H1 (cell line): Measurements from ENCODE around the gene ATP13A3. TPM values are rescaled to one million over a fixed set of nuclear protein-coding genes. Genes with fewer than 3 reads are reported as not detected.

Source experiments
- CTCF ChIA-PET: fragments of 300-600 bp; sonication (Branson Sonifier 250); formaldehyde crosslinking; loops from one replicate; lab custom pipeline; 2021; ENCODE audit not compliant: partially characterized antibody; lab: Charles Lee
- POLR2A ChIA-PET: fragments of 300-600 bp; sonication (Branson Sonifier 250); formaldehyde crosslinking; loops from one replicate; lab custom pipeline; 2021; ENCODE audit warnings: inconsistent platforms; ENCODE audit not compliant: partially characterized antibody; lab: Charles Lee
- DNase-seq, 2 experiments: peaks; one replicate each; pipeline versions ENCODE4 v3.0.0 to v3.0.0-alpha.2; 2010 to 2022; ENCODE audit warnings: low spot score in 2 of 2, low read depth in 1 of 2, mixed read lengths in 1 of 2
- FAIRE-seq: peaks from 2 replicates; lab custom pipeline; 2011; peaks lifted over from hg19 to GRCh38; lab: Jason Lieb, UNC
- H2AFZ ChIP-seq: 2 replicates; pipeline ENCODE4 v1.8.1; 2012; ENCODE audit warnings: low read length, inconsistent platforms
- H2AK5ac ChIP-seq: 2 replicates; pipeline ENCODE4 v1.6.1; 2013; ENCODE audit warnings: low read depth, low read length
- H2BK120ac ChIP-seq: replicated peaks from 2 replicates; pipeline ENCODE3; 2013; ENCODE audit warnings: low read depth, low read length, inconsistent platforms
- H2BK12ac ChIP-seq: 2 replicates; pipeline ENCODE4 v1.6.1; 2013; ENCODE audit warnings: low read depth, low read length
- H2BK15ac ChIP-seq: 2 replicates; pipeline ENCODE4 v1.6.1; 2013; ENCODE audit warnings: low read length
- H2BK20ac ChIP-seq: 2 replicates; pipeline ENCODE4 v1.6.1; 2013; ENCODE audit warnings: low read length
- H2BK5ac ChIP-seq: 2 replicates; pipeline ENCODE4 v1.6.1; 2013; ENCODE audit warnings: low read depth, low read length
- H3K14ac ChIP-seq: 2 replicates; pipeline ENCODE4 v1.6.1; 2013; ENCODE audit warnings: inconsistent platforms; ENCODE audit not compliant: insufficient read length
- H3K18ac ChIP-seq: 2 replicates; pipeline ENCODE4 v1.6.1; 2013; ENCODE audit warnings: low read length; ENCODE audit errors: extremely low read depth
- H3K23ac ChIP-seq: 2 replicates; pipeline ENCODE4 v1.6.1; 2013; ENCODE audit warnings: inconsistent platforms; ENCODE audit not compliant: insufficient read length
- H3K23me2 ChIP-seq: 2 replicates; pipeline ENCODE4 v1.6.1; 2013; ENCODE audit warnings: low read depth, low read length
- H3K27ac ChIP-seq: 2 replicates; pipeline ENCODE4 v1.6.1; 2011; ENCODE audit warnings: low read depth, low read length, inconsistent platforms
- H3K27me3 ChIP-seq, 4 experiments: replicated peaks in 1 of 4; 1 replicate in 1 of 4; 2 replicates in 3 of 4; pipeline versions ENCODE4 v1.6.1 to v1.8.1; 2011 to 2013; ENCODE audit warnings: low read length in 3 of 4, mild to moderate bottlenecking in 3 of 4, inconsistent platforms in 2 of 4, mixed read lengths in 2 of 4, moderate library complexity in 1 of 4; ENCODE audit not compliant: control insufficient read depth in 3 of 4, insufficient read depth in 3 of 4; ENCODE audit errors: extremely low read depth in 1 of 4
- H3K36me3 ChIP-seq, 4 experiments: 2 replicates each; pipeline versions ENCODE4 v1.6.1 to v1.8.1; 2011 to 2013; ENCODE audit warnings: mild to moderate bottlenecking in 4 of 4, low read length in 3 of 4, moderate library complexity in 2 of 4, control low read depth in 1 of 4, inconsistent platforms in 1 of 4; ENCODE audit not compliant: insufficient read depth in 4 of 4, control insufficient read depth in 2 of 4
- H3K4ac ChIP-seq: replicated peaks from 2 replicates; pipeline ENCODE3; 2013; ENCODE audit warnings: low read length, low read depth, mixed read lengths, inconsistent platforms; ENCODE audit not compliant: insufficient read length
- H3K4me1 ChIP-seq, 4 experiments: replicated peaks in 1 of 4; 1 replicate in 1 of 4; 2 replicates in 3 of 4; pipeline versions ENCODE4 v1.6.1 to v1.8.1; 2011 to 2013; ENCODE audit warnings: low read length in 3 of 4, inconsistent platforms in 2 of 4, mixed read lengths in 1 of 4; ENCODE audit not compliant: insufficient read depth in 4 of 4, control insufficient read depth in 3 of 4
- H3K4me2 ChIP-seq, 2 experiments: 2 replicates each; pipeline versions ENCODE4 v1.6.1 to v1.8.1; 2011 to 2013; ENCODE audit warnings: low read depth in 2 of 2, low read length in 2 of 2, control low read depth in 1 of 2, inconsistent platforms in 1 of 2, mild to moderate bottlenecking in 1 of 2; ENCODE audit not compliant: insufficient read depth in 1 of 2
- H3K4me3 ChIP-seq, 4 experiments: fragments of 200-600, 300-600 bp in 1 of 4; sonication (generic), shearing (Covaris generic), sonication (Bioruptor Twin) in 1 of 4; 2 replicates each; pipeline versions ENCODE4 v1.5.1 to v1.8.1; 2011 to 2016; ENCODE audit warnings: low read length in 4 of 4, low read depth in 3 of 4, control low read depth in 2 of 4, inconsistent platforms in 2 of 4, mild to moderate bottlenecking in 2 of 4, mixed read lengths in 1 of 4, moderate library complexity in 1 of 4; ENCODE audit not compliant: insufficient read depth in 2 of 4; ENCODE audit errors: extremely low read depth in 1 of 4
- H3K56ac ChIP-seq: replicated peaks from 2 replicates; pipeline ENCODE3; 2013; ENCODE audit warnings: low read depth, mild to moderate bottlenecking, mixed read lengths, low read length, inconsistent platforms; ENCODE audit not compliant: insufficient read length
- H3K79me1 ChIP-seq: 2 replicates; pipeline ENCODE4 v1.6.1; 2013; ENCODE audit warnings: low read depth, low read length, control low read depth
- H3K79me2 ChIP-seq, 2 experiments: 2 replicates each; pipeline versions ENCODE4 v1.6.1 to v1.8.1; 2012 to 2013; ENCODE audit warnings: low read length in 2 of 2, mild to moderate bottlenecking in 2 of 2, inconsistent platforms in 1 of 2; ENCODE audit not compliant: insufficient read depth in 2 of 2, control insufficient read depth in 1 of 2
- H3K9ac ChIP-seq, 4 experiments: replicated peaks in 1 of 4; 1 replicate in 1 of 4; 2 replicates in 3 of 4; pipeline versions ENCODE4 v1.6.1 to v1.8.1; 2011 to 2013; ENCODE audit warnings: low read depth in 3 of 4, low read length in 3 of 4, control low read depth in 2 of 4, mild to moderate bottlenecking in 2 of 4, moderate library complexity in 2 of 4, inconsistent platforms in 1 of 4; ENCODE audit errors: extremely low read depth in 1 of 4
- H3K9me3 ChIP-seq, 2 experiments: 2 replicates each; pipeline versions ENCODE4 v1.6.1 to v1.8.1; 2012 to 2013; ENCODE audit warnings: mild to moderate bottlenecking in 2 of 2, moderate library complexity in 2 of 2, control low read depth in 1 of 2, inconsistent platforms in 1 of 2, low read depth in 1 of 2, low read length in 1 of 2, mixed read lengths in 1 of 2; ENCODE audit not compliant: insufficient read depth in 2 of 2
- H4K20me1 ChIP-seq, 2 experiments: replicated peaks in 1 of 2; 2 replicates each; pipeline versions ENCODE3 to v1.8.1; 2011 to 2013; ENCODE audit warnings: inconsistent platforms in 2 of 2, low read length in 2 of 2, mild to moderate bottlenecking in 1 of 2; ENCODE audit not compliant: insufficient read depth in 2 of 2, control insufficient read depth in 1 of 2
- H4K5ac ChIP-seq: 2 replicates; pipeline ENCODE4 v1.6.1; 2013; ENCODE audit warnings: low read length, low read depth, mixed read lengths, inconsistent platforms; ENCODE audit not compliant: insufficient read length
- H4K8ac ChIP-seq: 2 replicates; pipeline ENCODE4 v1.8.0; 2013; ENCODE audit warnings: mild to moderate bottlenecking, moderate library complexity, low read length, inconsistent platforms; ENCODE audit not compliant: insufficient read depth; ENCODE audit errors: extremely low read depth
- H4K91ac ChIP-seq: replicated peaks from 2 replicates; pipeline ENCODE3; 2013; ENCODE audit warnings: low read length, mixed read lengths, inconsistent platforms; ENCODE audit not compliant: insufficient read length
- GABPA ChIP-seq: IDR thresholded peaks from 2 replicates; pipeline ENCODE4 v1.6.1; 2011; ENCODE audit warnings: mild to moderate bottlenecking, low read length, moderate library complexity, borderline replicate concordance; ENCODE audit not compliant: insufficient read depth
- KDM5A ChIP-seq: fragments of 200-600 bp; IDR thresholded peaks from 2 replicates; pipeline ENCODE4 v1.7.1; 2012; ENCODE audit warnings: mild to moderate bottlenecking, low read length, inconsistent platforms, mixed read lengths
- MAFK ChIP-seq: IDR thresholded peaks from 2 replicates; pipeline ENCODE4 v1.6.1; 2012; ENCODE audit warnings: low read depth, mild to moderate bottlenecking, improper control_type of control experiment, low read length
- NRF1 ChIP-seq: IDR thresholded peaks from 2 replicates; pipeline ENCODE4 v1.6.1; 2011; ENCODE audit warnings: mild to moderate bottlenecking, low read depth, low read length, improper control_type of control experiment
- POLR2AphosphoS5 ChIP-seq: IDR thresholded peaks from 2 replicates; pipeline ENCODE4 v1.6.1; 2011; ENCODE audit warnings: low read depth, low read length
- SAP30 ChIP-seq: fragments of 300-600 bp; sonication (generic); IDR thresholded peaks from 2 replicates; pipeline ENCODE4 v1.7.1; 2012; ENCODE audit warnings: low read length, moderate library complexity, mild to moderate bottlenecking, inconsistent platforms; ENCODE audit not compliant: insufficient read depth, insufficient replicate concordance
- SIN3A ChIP-seq, 2 experiments: IDR thresholded peaks in 1 of 2; conservative IDR thresholded peaks in 1 of 2; 2 replicates each; pipeline ENCODE4 v1.6.1; 2011 to 2012; ENCODE audit warnings: low read length in 2 of 2, improper control_type of control experiment in 1 of 2, low read depth in 1 of 2, mild to moderate bottlenecking in 1 of 2
- SIX5 ChIP-seq: IDR thresholded peaks from 2 replicates; pipeline ENCODE4 v1.6.1; 2011; ENCODE audit warnings: mild to moderate bottlenecking, low read depth, low read length
- SP1 ChIP-seq: IDR thresholded peaks from 2 replicates; pipeline ENCODE4 v1.6.1; 2011; ENCODE audit warnings: low read depth, low read length
- polyA plus RNA-seq, 7 experiments: library from polyadenylated mRNA; depleted of rRNA in 3 of 7; stranded (reverse) in 5 of 7; unstranded in 2 of 7; fragments of >200 nt in 5 of 7; fragments of 200-250 nt in 2 of 7; gene quantifications; 1 replicate in 5 of 7; 2 replicates in 1 of 7; 4 replicates in 1 of 7; pipeline versions ENCODE4 v1.2.1 to v1.2.3, GENCODE V29; 2011 to 2013; ENCODE audit warnings: missing spikeins in 2 of 7, mixed read lengths in 2 of 7
- total RNA-seq: library from RNA; stranded (reverse); fragmentation: NEBNext Ultra II Directional; extraction: Animal tissue kit (Norgen Biotek cat#: 25700); gene quantifications from 2 replicates; pipeline ENCODE4 v1.2.1, GENCODE V29; 2021

The ATP13A3 gene
- total and polyA plus RNA-seq, 2 of the 8 experiments (the other 6 are each of a cell fraction or from before 2014, with no cell fraction given): 18.6 to 92.2 TPM

- no peaks in the 10 kb centered on the region for H3K23me2 ChIP-seq
- no peak overlapping the region for H2BK120ac ChIP-seq
- FAIRE-seq: no peak
- H3K4me3 ChIP-seq: no peak overlapping the region
- H3K9ac ChIP-seq: no peak overlapping the region
- POLR2A ChIA-PET: interaction anchor here (0.9 to 2.1 kb wide), 2 partner anchors 14 to 15 kb away, joined by 3 to 8 read pairs; no protein-coding TSS in a partner anchor
- H3K56ac ChIP-seq: no peak overlapping the region
- no peak overlapping the region for H2AK5ac ChIP-seq
- no peak overlapping the region for H3K4me2 ChIP-seq
- no peak overlapping the region for H2BK15ac ChIP-seq
- H3K27ac ChIP-seq: no peak overlapping the region
- no peak overlapping the region for H3K14ac ChIP-seq
- no peak overlapping the region for H2BK12ac ChIP-seq
- no peak overlapping the region for H3K4ac ChIP-seq
- H2BK20ac ChIP-seq: no peak overlapping the region
- DNase-seq: no peak
- H3K23ac ChIP-seq: no peak overlapping the region
- H4K8ac ChIP-seq: no peak overlapping the region
- CTCF ChIA-PET: no interaction called here
- no peaks in the 10 kb centered on the region for H3K27me3 ChIP-seq
- H3K18ac ChIP-seq: no peak overlapping the region
- H4K5ac ChIP-seq: no peak overlapping the region
- no peaks in the 10 kb centered on the region for H3K79me1 ChIP-seq
- no peaks in the 10 kb centered on the region for H3K9me3 ChIP-seq
- H3K4me1 ChIP-seq: no peaks in the 10 kb centered on the region
- H3K79me2 ChIP-seq: no peaks in the 10 kb centered on the region
- no peaks in the 10 kb centered on the region for H3K36me3 ChIP-seq
- no peak overlapping the region for H2AFZ ChIP-seq
- H2BK5ac ChIP-seq: no peak overlapping the region
- H4K91ac ChIP-seq: no peak overlapping the region
- H4K20me1 ChIP-seq: no peaks in the 10 kb centered on the region
- TF ChIP-seq SIN3A (conservative IDR thresholded peaks at IDR 0.05 in 1 of 2, IDR thresholded peaks at IDR 0.05 in 1 of 2; ENCODE audit: low read depth in 1 of 2, low read length in 2 of 2): no peak
- no peak for TF ChIP-seq NRF1
- no peak for TF ChIP-seq SAP30
- TF ChIP-seq MAFK: no peak
- TF ChIP-seq KDM5A: no peak
- TF ChIP-seq SIX5: no peak
- TF ChIP-seq SP1: no peak
- no peak for TF ChIP-seq POLR2AphosphoS5
- TF ChIP-seq GABPA: no peak
Observed at GRCh38 chr3:194500198-194500597, 13.4 kb upstream of the ATP13A3 start.
